Keratinocyte (primary cell): Measurements from ENCODE around the gene NFKBIL1.

Experiments
- EZH2 ChIP-seq: IDR thresholded peaks from one replicate; pipeline ENCODE4 v1.6.1; 2012; ENCODE audit warnings: inconsistent platforms, mild to moderate bottlenecking, low read length, moderate library complexity
- TF ChIP-seq, protein P1 (sequence below), 3 experiments: IDR thresholded peaks in 1 of 3; conservative IDR thresholded peaks in 1 of 3; optimal IDR thresholded peaks in 1 of 3; 2 replicates in 2 of 3; 3 replicates in 1 of 3; pipeline versions ENCODE3 to v1.5.1; 2011; ENCODE audit warnings: low read length in 3 of 3, mild to moderate bottlenecking in 3 of 3, moderate library complexity in 2 of 3, control low read depth in 1 of 3, inconsistent platforms in 1 of 3; ENCODE audit not compliant: insufficient read depth in 2 of 3; ENCODE audit errors: extremely low read depth in 1 of 3

DNA sequence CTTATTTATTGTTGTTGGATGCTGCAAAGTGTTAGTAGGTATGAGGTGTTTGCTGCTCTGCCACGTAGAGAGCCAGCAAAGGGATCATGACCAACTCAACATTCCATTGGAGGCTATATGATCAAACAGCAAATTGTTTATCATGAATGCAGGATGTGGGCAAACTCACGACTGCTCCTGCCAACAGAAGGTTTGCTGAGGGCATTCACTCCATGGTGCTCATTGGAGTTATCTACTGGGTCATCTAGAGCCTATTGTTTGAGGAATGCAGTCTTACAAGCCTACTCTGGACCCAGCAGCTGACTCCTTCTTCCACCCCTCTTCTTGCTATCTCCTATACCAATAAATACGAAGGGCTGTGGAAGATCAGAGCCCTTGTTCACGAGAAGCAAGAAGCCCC lies 37.4 kb upstream of the NFKBIL1 start:
- no peak for TF ChIP-seq EZH2
- TF ChIP-seq, protein P1, sequence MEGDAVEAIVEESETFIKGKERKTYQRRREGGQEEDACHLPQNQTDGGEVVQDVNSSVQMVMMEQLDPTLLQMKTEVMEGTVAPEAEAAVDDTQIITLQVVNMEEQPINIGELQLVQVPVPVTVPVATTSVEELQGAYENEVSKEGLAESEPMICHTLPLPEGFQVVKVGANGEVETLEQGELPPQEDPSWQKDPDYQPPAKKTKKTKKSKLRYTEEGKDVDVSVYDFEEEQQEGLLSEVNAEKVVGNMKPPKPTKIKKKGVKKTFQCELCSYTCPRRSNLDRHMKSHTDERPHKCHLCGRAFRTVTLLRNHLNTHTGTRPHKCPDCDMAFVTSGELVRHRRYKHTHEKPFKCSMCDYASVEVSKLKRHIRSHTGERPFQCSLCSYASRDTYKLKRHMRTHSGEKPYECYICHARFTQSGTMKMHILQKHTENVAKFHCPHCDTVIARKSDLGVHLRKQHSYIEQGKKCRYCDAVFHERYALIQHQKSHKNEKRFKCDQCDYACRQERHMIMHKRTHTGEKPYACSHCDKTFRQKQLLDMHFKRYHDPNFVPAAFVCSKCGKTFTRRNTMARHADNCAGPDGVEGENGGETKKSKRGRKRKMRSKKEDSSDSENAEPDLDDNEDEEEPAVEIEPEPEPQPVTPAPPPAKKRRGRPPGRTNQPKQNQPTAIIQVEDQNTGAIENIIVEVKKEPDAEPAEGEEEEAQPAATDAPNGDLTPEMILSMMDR (optimal IDR thresholded peaks at IDR 0.05 in 1 of 3, IDR thresholded peaks at IDR 0.05 in 1 of 3, conservative IDR thresholded peaks at IDR 0.05 in 1 of 3; ENCODE audit: extremely low read depth in 1 of 3, insufficient read depth in 2 of 3, low read length in 3 of 3): no peak
